Measurements from ENCODE around the gene CD3G. TPM values are rescaled to one million over a fixed set of nuclear protein-coding genes. Genes with fewer than 3 reads are reported as not detected.

CD3G gene
- total and polyA plus RNA-seq, 9 of the 15 experiments (the other 6 are each of a cell fraction or from before 2014, with no cell fraction given): 0.30 to 1.7 (median 0.47) TPM

- TF ChIP-seq RNF2 (IDR thresholded peaks at IDR 0.05) (no peak), THRAP3 (IDR thresholded peaks at IDR 0.05; ENCODE audit: borderline replicate concordance) (no peak), RBM34 (IDR thresholded peaks at IDR 0.05; ENCODE audit: borderline replicate concordance, insufficient read depth, low read length) (no peak), ZFX (CRISPR knock-in tag; IDR thresholded peaks at IDR 0.05) (peak; percentile 31; the same call in 1 of the 2 replicates), TGIF2 (CRISPR knock-in tag; IDR thresholded peaks at IDR 0.05) (no peak), ZNF398 (CRISPR knock-in tag; IDR thresholded peaks at IDR 0.05) (no peak), HMGN3 (IDR thresholded peaks at IDR 0.05; ENCODE audit: borderline replicate concordance, extremely low read depth, insufficient read length, low read depth, low read length) (peak; percentile 55), KLF1 (tag; IDR thresholded peaks at IDR 0.05) (0 out of 2 replicates have a peak, but pooled peaks have one; percentile 36), HBP1 (CRISPR knock-in tag; IDR thresholded peaks at IDR 0.05) (no peak), ID3 (CRISPR knock-in tag; IDR thresholded peaks at IDR 0.05) (no peak), ID3 (tag; IDR thresholded peaks at IDR 0.05) (peak; percentile 79; the same call in 1 of the 2 replicates), SRSF7 (optimal IDR thresholded peaks at IDR 0.05; ENCODE audit: low read depth, low read length) (no peak), MCM5 (IDR thresholded peaks at IDR 0.05; ENCODE audit: low read depth) (no peak), ATF4 (CRISPR knock-in tag; IDR thresholded peaks at IDR 0.05) (peak; percentile 56; the same call in 1 of the 2 replicates), XRCC5 (IDR thresholded peaks at IDR 0.05; ENCODE audit: low read depth, low read length) (0 out of 2 replicates have a peak, but pooled peaks have one; percentile 9), HLTF (IDR thresholded peaks at IDR 0.05) (no peak), PURB (CRISPR knock-in tag; IDR thresholded peaks at IDR 0.05; ENCODE audit: low read depth) (no peak), SUPT5H (IDR thresholded peaks at IDR 0.05) (peak; percentile 90), GTF2F1 (IDR thresholded peaks at IDR 0.05; ENCODE audit: low read depth, low read length) (no peak), CSDE1 (IDR thresholded peaks at IDR 0.05) (peak in 1 of 2 experiments; percentile 76; a peak in 2 of 4 replicates), ZNF282 (CRISPR knock-in tag; IDR thresholded peaks at IDR 0.05) (no peak), BHLHE40 (IDR thresholded peaks at IDR 0.05; ENCODE audit: low read length) (0 out of 2 replicates have a peak, but pooled peaks have one; percentile 11), ZNF699 (CRISPR knock-in tag; IDR thresholded peaks at IDR 0.05; ENCODE audit: insufficient replicate concordance) (no peak)
Measured at GRCh38 chr11:118359295-118359958, 15.3 kb downstream of the CD3G start, which contains the start of gene UBE4A (continued).
